ENCODE measurements around the gene SPP2. TPM values are rescaled to one million over a fixed set of nuclear protein-coding genes. Genes with fewer than 3 reads are reported as not detected.

The SPP2 gene
- total RNA-seq, 2 donors from 2014 or later = not detected

- Mint-ChIP-seq H3K27ac (no peak overlapping the region), H3K36me3 (peaks cover 6 to 13% of the 10 kb centered on the region in 2 donors), H3K9me3 (peaks cover 5 to 10% of the 10 kb centered on the region in 2 donors)
- DNase-seq (ENCODE audit: low spot score in 2 of 2) (no peak), ATAC-seq (no peak)
These were observed 21.3 kb upstream of the SPP2 start for GRCh38 chr2:234029150-234029733.

GRCh38 chr2:234031207-234031606 is 19.3 kb upstream of the SPP2 start:
- no peak for DNase-seq (ENCODE audit: low spot score in 2 of 2)

GRCh38 chr2:234032279-234032856 is 18.1 kb upstream of the SPP2 start:
- DNase-seq (ENCODE audit: low spot score in 2 of 2) = peak in 1 of 2 donors; percentile 27
- peaks cover 12 to 18% of the 10 kb centered on the region in 2 donors for H3K9me3 Mint-ChIP-seq

More at GRCh38 chr2:234031207-234031606, 19.3 kb upstream of the SPP2 start:
- Mint-ChIP-seq H3K36me3 (peaks cover 7 to 14% of the 10 kb centered on the region in 2 donors), H3K9me3 (peaks cover 6 to 13% of the 10 kb centered on the region in 2 donors), H3K27ac (no peak overlapping the region)
- no peak for ATAC-seq

GRCh38 chr2:234033174-234033573 is 17.3 kb upstream of the SPP2 start:
- H3K9me3 Mint-ChIP-seq = peaks cover 12 to 18% of the 10 kb centered on the region in 2 donors
- no peak for DNase-seq (ENCODE audit: low spot score in 2 of 2)
- ATAC-seq = no peak
- peaks cover 7 to 22% of the 10 kb centered on the region in 2 donors for H3K36me3 Mint-ChIP-seq
- no peak overlapping the region for H3K27ac Mint-ChIP-seq

More at GRCh38 chr2:234032279-234032856, 18.1 kb upstream of the SPP2 start:
- H3K27ac Mint-ChIP-seq = no peak overlapping the region
- H3K36me3 Mint-ChIP-seq = peaks cover 7 to 22% of the 10 kb centered on the region in 2 donors
- ATAC-seq = peak; percentile 59 to 96

- ATAC-seq (no peak), DNase-seq (ENCODE audit: low spot score in 2 of 2) (no peak)
- Mint-ChIP-seq H3K27ac (no peak overlapping the region), H3K36me3 (peaks cover 7 to 22% of the 10 kb centered on the region in 2 donors), H3K9me3 (peaks cover 12 to 14% of the 10 kb centered on the region in 2 donors)
These were observed 16.6 kb upstream of the SPP2 start for GRCh38 chr2:234033885-234034284.

- ATAC-seq = no peak
- Mint-ChIP-seq H3K27ac (no peak overlapping the region), H3K9me3 (peaks cover 12 to 14% of the 10 kb centered on the region in 2 donors), H3K36me3 (peaks cover 7 to 19% of the 10 kb centered on the region in 2 donors)
- DNase-seq (ENCODE audit: low spot score in 2 of 2) = no peak
These were observed 12.3 kb upstream of the SPP2 start for GRCh38 chr2:234038076-234038802.

- H3K36me3 Mint-ChIP-seq = no peaks in the 10 kb centered on the region
- no peak for DNase-seq (ENCODE audit: low spot score in 2 of 2)
- H3K27ac Mint-ChIP-seq = no peak overlapping the region
- no peaks in the 10 kb centered on the region for H3K9me3 Mint-ChIP-seq
- no peak for ATAC-seq
These were observed 6.3 kb upstream of the SPP2 start for GRCh38 chr2:234044157-234044556.

- ATAC-seq (no peak), DNase-seq (ENCODE audit: low spot score in 2 of 2) (no peak)
- Mint-ChIP-seq H3K36me3 (no peaks in the 10 kb centered on the region), H3K9me3 (no peaks in the 10 kb centered on the region), H3K27ac (no peak overlapping the region)
These were observed 4.0 kb upstream of the SPP2 start for GRCh38 chr2:234046521-234046920.

- Mint-ChIP-seq H3K36me3 (no peaks in the 10 kb centered on the region), H3K27ac (no peak overlapping the region), H3K9me3 (no peaks in the 10 kb centered on the region)
- DNase-seq (ENCODE audit: low spot score in 2 of 2) = no peak
- no peak for ATAC-seq
These were observed 3.1 kb upstream of the SPP2 start for GRCh38 chr2:234047361-234047760.

- ATAC-seq (no peak), DNase-seq (ENCODE audit: low spot score in 2 of 2) (no peak)
- H3K36me3 Mint-ChIP-seq = no peaks in the 10 kb centered on the region
- H3K27ac Mint-ChIP-seq = no peak overlapping the region
- peaks cover 0 to 4% of the 10 kb centered on the region in 2 donors for H3K9me3 Mint-ChIP-seq
These were observed 2.5 kb upstream of the SPP2 start for GRCh38 chr2:234048049-234048448.

GRCh38 chr2:234051374-234052070 is 1.0 kb downstream of the SPP2 start:
- DNase-seq (ENCODE audit: low spot score in 2 of 2) = no peak
- ATAC-seq = no peak
- peaks cover 0 to 4% of the 10 kb centered on the region in 2 donors for H3K9me3 Mint-ChIP-seq
- H3K27ac Mint-ChIP-seq = no peak overlapping the region
- H3K36me3 Mint-ChIP-seq = no peaks in the 10 kb centered on the region

- Mint-ChIP-seq H3K9me3 (no peaks in the 10 kb centered on the region), H3K27ac (no peak overlapping the region), H3K36me3 (no peaks in the 10 kb centered on the region)
- ATAC-seq = no peak
- DNase-seq (ENCODE audit: low spot score in 2 of 2) = no peak
These were observed 8.4 kb downstream of the SPP2 start for GRCh38 chr2:234058881-234059280.

GRCh38 chr2:234060236-234060635 is 9.7 kb downstream of the SPP2 start:
- ATAC-seq (no peak), DNase-seq (ENCODE audit: low spot score in 2 of 2) (no peak)
- no peaks in the 10 kb centered on the region for H3K9me3 Mint-ChIP-seq
- no peaks in the 10 kb centered on the region for H3K36me3 Mint-ChIP-seq
- H3K27ac Mint-ChIP-seq = no peak overlapping the region

GRCh38 chr2:234061624-234062257 is 11.2 kb downstream of the SPP2 start:
- no peak for ATAC-seq
- no peaks in the 10 kb centered on the region for H3K36me3 Mint-ChIP-seq
- no peak overlapping the region for H3K27ac Mint-ChIP-seq

GRCh38 chr2:234066587-234066986 is 16.1 kb downstream of the SPP2 start:
- Mint-ChIP-seq H3K9me3 (peaks cover 9 to 15% of the 10 kb centered on the region in 2 donors), H3K36me3 (peaks cover 0 to 4% of the 10 kb centered on the region in 2 donors), H3K27ac (no peak overlapping the region)
- DNase-seq (ENCODE audit: low spot score in 2 of 2) (no peak), ATAC-seq (no peak)

More at GRCh38 chr2:234061624-234062257, 11.2 kb downstream of the SPP2 start:
- DNase-seq (ENCODE audit: low spot score in 2 of 2) = no peak
- H3K9me3 Mint-ChIP-seq = no peaks in the 10 kb centered on the region

- Mint-ChIP-seq H3K27ac (no peak overlapping the region), H3K9me3 (peaks cover 9 to 15% of the 10 kb centered on the region in 2 donors), H3K36me3 (peaks cover 0 to 4% of the 10 kb centered on the region in 2 donors)
- ATAC-seq (peak in 1 of 2 donors; percentile 53), DNase-seq (ENCODE audit: low spot score in 2 of 2) (no peak)
These were observed 21.2 kb downstream of the SPP2 start for GRCh38 chr2:234071664-234072063.
